H1 (cell line): Measurements from ENCODE around the gene NUDT3. TPM values are rescaled to one million over a fixed set of nuclear protein-coding genes. Genes with fewer than 3 reads are reported as not detected.

Experiments
- CTCF ChIA-PET: fragments of 300-600 bp; sonication (Branson Sonifier 250); formaldehyde crosslinking; loops from one replicate; lab custom pipeline; 2021; ENCODE audit not compliant: partially characterized antibody; lab: Charles Lee
- POLR2A ChIA-PET: fragments of 300-600 bp; sonication (Branson Sonifier 250); formaldehyde crosslinking; loops from one replicate; lab custom pipeline; 2021; ENCODE audit warnings: inconsistent platforms; ENCODE audit not compliant: partially characterized antibody; lab: Charles Lee
- DNase-seq, 2 experiments: peaks; one replicate each; pipeline versions ENCODE4 v3.0.0 to v3.0.0-alpha.2; 2010 to 2022; ENCODE audit warnings: low spot score in 2 of 2, low read depth in 1 of 2, mixed read lengths in 1 of 2
- FAIRE-seq: peaks from 2 replicates; lab custom pipeline; 2011; peaks lifted over from hg19 to GRCh38; lab: Jason Lieb, UNC
- H2AFZ ChIP-seq: 2 replicates; pipeline ENCODE4 v1.8.1; 2012; ENCODE audit warnings: low read length, inconsistent platforms
- H2AK5ac ChIP-seq: 2 replicates; pipeline ENCODE4 v1.6.1; 2013; ENCODE audit warnings: low read depth, low read length
- H2BK120ac ChIP-seq: replicated peaks from 2 replicates; pipeline ENCODE3; 2013; ENCODE audit warnings: low read depth, low read length, inconsistent platforms
- H2BK12ac ChIP-seq: 2 replicates; pipeline ENCODE4 v1.6.1; 2013; ENCODE audit warnings: low read depth, low read length
- H2BK15ac ChIP-seq: 2 replicates; pipeline ENCODE4 v1.6.1; 2013; ENCODE audit warnings: low read length
- H2BK20ac ChIP-seq: 2 replicates; pipeline ENCODE4 v1.6.1; 2013; ENCODE audit warnings: low read length
- H2BK5ac ChIP-seq: 2 replicates; pipeline ENCODE4 v1.6.1; 2013; ENCODE audit warnings: low read depth, low read length
- H3K14ac ChIP-seq: 2 replicates; pipeline ENCODE4 v1.6.1; 2013; ENCODE audit warnings: inconsistent platforms; ENCODE audit not compliant: insufficient read length
- H3K18ac ChIP-seq: 2 replicates; pipeline ENCODE4 v1.6.1; 2013; ENCODE audit warnings: low read length; ENCODE audit errors: extremely low read depth
- H3K23ac ChIP-seq: 2 replicates; pipeline ENCODE4 v1.6.1; 2013; ENCODE audit warnings: inconsistent platforms; ENCODE audit not compliant: insufficient read length
- H3K23me2 ChIP-seq: 2 replicates; pipeline ENCODE4 v1.6.1; 2013; ENCODE audit warnings: low read depth, low read length
- H3K27ac ChIP-seq: 2 replicates; pipeline ENCODE4 v1.6.1; 2011; ENCODE audit warnings: low read depth, low read length, inconsistent platforms
- H3K27me3 ChIP-seq, 4 experiments: replicated peaks in 1 of 4; 1 replicate in 1 of 4; 2 replicates in 3 of 4; pipeline versions ENCODE4 v1.6.1 to v1.8.1; 2011 to 2013; ENCODE audit warnings: low read length in 3 of 4, mild to moderate bottlenecking in 3 of 4, inconsistent platforms in 2 of 4, mixed read lengths in 2 of 4, moderate library complexity in 1 of 4; ENCODE audit not compliant: control insufficient read depth in 3 of 4, insufficient read depth in 3 of 4; ENCODE audit errors: extremely low read depth in 1 of 4
- H3K36me3 ChIP-seq, 4 experiments: 2 replicates each; pipeline versions ENCODE4 v1.6.1 to v1.8.1; 2011 to 2013; ENCODE audit warnings: mild to moderate bottlenecking in 4 of 4, low read length in 3 of 4, moderate library complexity in 2 of 4, control low read depth in 1 of 4, inconsistent platforms in 1 of 4; ENCODE audit not compliant: insufficient read depth in 4 of 4, control insufficient read depth in 2 of 4
- H3K4ac ChIP-seq: replicated peaks from 2 replicates; pipeline ENCODE3; 2013; ENCODE audit warnings: low read length, low read depth, mixed read lengths, inconsistent platforms; ENCODE audit not compliant: insufficient read length
- H3K4me1 ChIP-seq, 4 experiments: replicated peaks in 1 of 4; 1 replicate in 1 of 4; 2 replicates in 3 of 4; pipeline versions ENCODE4 v1.6.1 to v1.8.1; 2011 to 2013; ENCODE audit warnings: low read length in 3 of 4, inconsistent platforms in 2 of 4, mixed read lengths in 1 of 4; ENCODE audit not compliant: insufficient read depth in 4 of 4, control insufficient read depth in 3 of 4
- H3K4me2 ChIP-seq, 2 experiments: 2 replicates each; pipeline versions ENCODE4 v1.6.1 to v1.8.1; 2011 to 2013; ENCODE audit warnings: low read depth in 2 of 2, low read length in 2 of 2, control low read depth in 1 of 2, inconsistent platforms in 1 of 2, mild to moderate bottlenecking in 1 of 2; ENCODE audit not compliant: insufficient read depth in 1 of 2
- H3K4me3 ChIP-seq, 4 experiments: fragments of 200-600, 300-600 bp in 1 of 4; sonication (generic), shearing (Covaris generic), sonication (Bioruptor Twin) in 1 of 4; 2 replicates each; pipeline versions ENCODE4 v1.5.1 to v1.8.1; 2011 to 2016; ENCODE audit warnings: low read length in 4 of 4, low read depth in 3 of 4, control low read depth in 2 of 4, inconsistent platforms in 2 of 4, mild to moderate bottlenecking in 2 of 4, mixed read lengths in 1 of 4, moderate library complexity in 1 of 4; ENCODE audit not compliant: insufficient read depth in 2 of 4; ENCODE audit errors: extremely low read depth in 1 of 4
- H3K56ac ChIP-seq: replicated peaks from 2 replicates; pipeline ENCODE3; 2013; ENCODE audit warnings: low read depth, mild to moderate bottlenecking, mixed read lengths, low read length, inconsistent platforms; ENCODE audit not compliant: insufficient read length
- H3K79me1 ChIP-seq: 2 replicates; pipeline ENCODE4 v1.6.1; 2013; ENCODE audit warnings: low read depth, low read length, control low read depth
- H3K79me2 ChIP-seq, 2 experiments: 2 replicates each; pipeline versions ENCODE4 v1.6.1 to v1.8.1; 2012 to 2013; ENCODE audit warnings: low read length in 2 of 2, mild to moderate bottlenecking in 2 of 2, inconsistent platforms in 1 of 2; ENCODE audit not compliant: insufficient read depth in 2 of 2, control insufficient read depth in 1 of 2
- H3K9ac ChIP-seq, 4 experiments: replicated peaks in 1 of 4; 1 replicate in 1 of 4; 2 replicates in 3 of 4; pipeline versions ENCODE4 v1.6.1 to v1.8.1; 2011 to 2013; ENCODE audit warnings: low read depth in 3 of 4, low read length in 3 of 4, control low read depth in 2 of 4, mild to moderate bottlenecking in 2 of 4, moderate library complexity in 2 of 4, inconsistent platforms in 1 of 4; ENCODE audit errors: extremely low read depth in 1 of 4
- H3K9me3 ChIP-seq, 2 experiments: 2 replicates each; pipeline versions ENCODE4 v1.6.1 to v1.8.1; 2012 to 2013; ENCODE audit warnings: mild to moderate bottlenecking in 2 of 2, moderate library complexity in 2 of 2, control low read depth in 1 of 2, inconsistent platforms in 1 of 2, low read depth in 1 of 2, low read length in 1 of 2, mixed read lengths in 1 of 2; ENCODE audit not compliant: insufficient read depth in 2 of 2
- H4K20me1 ChIP-seq, 2 experiments: replicated peaks in 1 of 2; 2 replicates each; pipeline versions ENCODE3 to v1.8.1; 2011 to 2013; ENCODE audit warnings: inconsistent platforms in 2 of 2, low read length in 2 of 2, mild to moderate bottlenecking in 1 of 2; ENCODE audit not compliant: insufficient read depth in 2 of 2, control insufficient read depth in 1 of 2
- H4K5ac ChIP-seq: 2 replicates; pipeline ENCODE4 v1.6.1; 2013; ENCODE audit warnings: low read length, low read depth, mixed read lengths, inconsistent platforms; ENCODE audit not compliant: insufficient read length
- H4K8ac ChIP-seq: 2 replicates; pipeline ENCODE4 v1.8.0; 2013; ENCODE audit warnings: mild to moderate bottlenecking, moderate library complexity, low read length, inconsistent platforms; ENCODE audit not compliant: insufficient read depth; ENCODE audit errors: extremely low read depth
- H4K91ac ChIP-seq: replicated peaks from 2 replicates; pipeline ENCODE3; 2013; ENCODE audit warnings: low read length, mixed read lengths, inconsistent platforms; ENCODE audit not compliant: insufficient read length
- BACH1 ChIP-seq: IDR thresholded peaks from 2 replicates; pipeline ENCODE4 v1.6.1; 2012; ENCODE audit warnings: low read length, improper control_type of control experiment
- CTBP2 ChIP-seq: IDR thresholded peaks from 2 replicates; pipeline ENCODE4 v1.7.0; 2011; ENCODE audit warnings: borderline replicate concordance, mild to moderate bottlenecking, moderate library complexity, mixed read lengths, low read length; ENCODE audit not compliant: insufficient read depth, insufficient read length
- EP300 ChIP-seq, 2 experiments: IDR thresholded peaks; 1 replicate in 1 of 2; 2 replicates in 1 of 2; pipeline ENCODE4 v1.6.1; 2011 to 2012; ENCODE audit warnings: low read depth in 2 of 2, low read length in 2 of 2, mild to moderate bottlenecking in 2 of 2, borderline replicate concordance in 1 of 2, inconsistent platforms in 1 of 2, moderate library complexity in 1 of 2
- FOSL1 ChIP-seq: IDR thresholded peaks from 2 replicates; pipeline ENCODE4 v1.6.1; 2011; ENCODE audit warnings: mild to moderate bottlenecking, low read depth, low read length, moderate library complexity; ENCODE audit not compliant: insufficient read depth
- HDAC6 ChIP-seq: IDR thresholded peaks from one replicate; pipeline ENCODE4 v1.7.1; 2012; ENCODE audit warnings: low read depth, mild to moderate bottlenecking, inconsistent platforms, low read length, moderate library complexity
- RNF2 ChIP-seq: fragments of 200-900, 300-1000 bp; sonication (generic); IDR thresholded peaks from 2 replicates; pipeline ENCODE4 v1.7.1; 2016; ENCODE audit warnings: borderline replicate concordance, low read depth, mild to moderate bottlenecking, antibody characterized with exemption, low read length; ENCODE audit not compliant: poor library complexity, severe bottlenecking; ENCODE audit errors: missing control alignments
- SIN3A ChIP-seq, 2 experiments: IDR thresholded peaks in 1 of 2; conservative IDR thresholded peaks in 1 of 2; 2 replicates each; pipeline ENCODE4 v1.6.1; 2011 to 2012; ENCODE audit warnings: low read length in 2 of 2, improper control_type of control experiment in 1 of 2, low read depth in 1 of 2, mild to moderate bottlenecking in 1 of 2
- SIX5 ChIP-seq: IDR thresholded peaks from 2 replicates; pipeline ENCODE4 v1.6.1; 2011; ENCODE audit warnings: mild to moderate bottlenecking, low read depth, low read length
- TEAD4 ChIP-seq: IDR thresholded peaks from 2 replicates; pipeline ENCODE4 v1.6.1; 2012; ENCODE audit warnings: low read depth, low read length, inconsistent platforms, mixed read lengths
- WGBS, 2 experiments: shearing (Covaris generic) in 1 of 2; methylation state at CpG; one replicate each; pipeline versions ENCODE4 v1.1.6 to v1.1.7; 2013 to 2015; ENCODE audit warnings: low lambda C conversion rate in 2 of 2, mixed read lengths in 2 of 2, inconsistent platforms in 1 of 2, low coverage in 1 of 2, missing lambda C conversion rate in 1 of 2; ENCODE audit not compliant: insufficient replicate concordance in 2 of 2, insufficient coverage in 1 of 2, insufficient read length in 1 of 2; ENCODE audit errors: extremely low coverage in 1 of 2, missing lambda C conversion rate in 1 of 2; 5-methylcytosine and 5-hydroxymethylcytosine counted together
- polyA plus RNA-seq, 7 experiments: library from polyadenylated mRNA; depleted of rRNA in 3 of 7; stranded (reverse) in 5 of 7; unstranded in 2 of 7; fragments of >200 nt in 5 of 7; fragments of 200-250 nt in 2 of 7; gene quantifications; 1 replicate in 5 of 7; 2 replicates in 1 of 7; 4 replicates in 1 of 7; pipeline versions ENCODE4 v1.2.1 to v1.2.3, GENCODE V29; 2011 to 2013; ENCODE audit warnings: missing spikeins in 2 of 7, mixed read lengths in 2 of 7
- total RNA-seq: library from RNA; stranded (reverse); fragmentation: NEBNext Ultra II Directional; extraction: Animal tissue kit (Norgen Biotek cat#: 25700); gene quantifications from 2 replicates; pipeline ENCODE4 v1.2.1, GENCODE V29; 2021

The NUDT3 gene
- total and polyA plus RNA-seq, 2 of the 8 experiments (the other 6 are each of a cell fraction or from before 2014, with no cell fraction given), result 14.1 to 36.9 TPM

DNA sequence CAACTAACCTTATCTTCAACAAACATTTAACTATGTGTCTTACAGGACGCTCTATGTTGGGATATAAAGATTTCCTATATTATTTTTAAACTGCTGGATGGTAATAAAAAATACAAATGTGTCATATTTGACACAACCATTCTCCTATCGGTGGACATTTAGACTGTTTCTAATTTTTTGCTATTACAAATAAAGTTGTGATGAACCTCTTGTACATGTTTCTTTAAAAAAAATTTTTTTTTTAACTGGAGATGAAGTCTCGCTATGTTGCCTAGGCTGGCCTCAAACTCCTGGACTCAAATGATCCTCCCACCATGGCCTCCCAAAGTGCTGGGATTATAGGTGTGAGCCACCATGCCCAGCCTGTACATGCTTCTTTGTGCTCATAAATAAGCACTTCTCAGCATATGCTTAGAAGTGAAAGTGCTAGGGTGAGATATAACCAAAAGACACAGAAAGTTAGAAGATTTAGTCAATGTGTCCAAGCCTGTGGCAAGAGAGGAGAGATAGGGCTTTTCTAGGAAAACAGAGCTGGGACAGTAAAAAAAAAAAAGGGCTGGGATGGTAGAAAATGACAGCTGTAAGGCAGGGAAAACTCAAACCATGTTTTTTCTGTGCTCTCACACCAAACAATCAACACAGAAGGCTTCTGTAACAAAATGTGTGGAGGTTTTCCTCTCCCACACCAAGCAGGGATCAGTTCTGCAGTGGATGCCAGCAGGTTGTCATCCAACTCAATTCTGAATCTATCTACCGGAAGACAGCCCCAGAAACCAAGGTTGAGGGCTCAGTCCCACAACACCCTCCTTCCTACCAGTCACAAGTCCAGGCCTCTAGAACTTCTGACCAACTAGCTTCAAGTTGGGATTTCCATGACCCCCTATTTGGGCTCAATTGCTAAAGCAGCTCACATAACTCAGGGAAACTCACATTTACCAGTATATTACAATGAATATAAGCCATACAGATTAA, 73.7 kb downstream of the NUDT3 start:
- Histone ChIP-seq H4K5ac (no peak overlapping the region), H3K18ac (no peak overlapping the region), H3K14ac (no peak overlapping the region), H4K8ac (no peak overlapping the region), H2BK5ac (no peak overlapping the region), H3K56ac (no peak overlapping the region), H3K23ac (no peak overlapping the region), H3K4me3 (no peak overlapping the region), H3K36me3 (no peaks in the 10 kb centered on the region), H3K23me2 (no peaks in the 10 kb centered on the region), H3K9me3 (no peaks in the 10 kb centered on the region), H3K4ac (no peak overlapping the region), H2BK15ac (no peak overlapping the region), H2BK120ac (no peak overlapping the region), H3K27ac (no peak overlapping the region), H2AFZ (no peak overlapping the region), H2AK5ac (no peak overlapping the region), H3K9ac (no peak overlapping the region), H3K4me2 (no peak overlapping the region), H3K79me2 (peaks cover 0 to 9% of the 10 kb centered on the region in 2 experiments; a peak in 1 of 4 replicates), H2BK20ac (no peak overlapping the region), H4K91ac (no peak overlapping the region), H2BK12ac (no peak overlapping the region), H3K27me3 (no peaks in the 10 kb centered on the region), H3K79me1 (no peaks in the 10 kb centered on the region), H4K20me1 (peaks cover 0 to 3% of the 10 kb centered on the region in 2 experiments), H3K4me1 (peaks cover 0 to 11% (median 6%) of the 10 kb centered on the region in 4 experiments; a peak in 4 of 7 replicates)
- 87% methylated on average over 4 of the region's 4 CpGs; no CpG with 5 or more reads in 1 of the 2 experiments for WGBS, 2 experiments
- FAIRE-seq (no peak), DNase-seq (no peak)
- TF ChIP-seq HDAC6 (no peak), BACH1 (no peak), FOSL1 (no peak), SIN3A (conservative IDR thresholded peaks at IDR 0.05 in 1 of 2, IDR thresholded peaks at IDR 0.05 in 1 of 2; ENCODE audit: low read depth in 1 of 2, low read length in 2 of 2) (no peak), TEAD4 (no peak), SIX5 (no peak), CTBP2 (no peak), RNF2 (no peak), EP300 (IDR thresholded peaks at IDR 0.05; ENCODE audit: borderline replicate concordance in 1 of 2, low read depth in 2 of 2, low read length in 2 of 2) (no peak)
- ChIA-PET POLR2A (interaction anchor here (0.6 to 1.1 kb wide), 2 partner anchors 13 to 91 kb away, joined by 3 read pairs; no protein-coding TSS in a partner anchor), CTCF (no interaction called here)
